NCI-H510A (cell line): ENCODE data around the gene MOB2.
"Not testable (repeated sequence)": the region's sequence is repeated elsewhere in the genome, so short reads cannot be mapped to it uniquely, and the experiment has no call there.

ENCODE experiments used
- DNase-seq: peaks from one replicate; lab custom pipeline; 2025; lab: John Stamatoyannopoulos, UW

The MOB2 gene

DNA sequence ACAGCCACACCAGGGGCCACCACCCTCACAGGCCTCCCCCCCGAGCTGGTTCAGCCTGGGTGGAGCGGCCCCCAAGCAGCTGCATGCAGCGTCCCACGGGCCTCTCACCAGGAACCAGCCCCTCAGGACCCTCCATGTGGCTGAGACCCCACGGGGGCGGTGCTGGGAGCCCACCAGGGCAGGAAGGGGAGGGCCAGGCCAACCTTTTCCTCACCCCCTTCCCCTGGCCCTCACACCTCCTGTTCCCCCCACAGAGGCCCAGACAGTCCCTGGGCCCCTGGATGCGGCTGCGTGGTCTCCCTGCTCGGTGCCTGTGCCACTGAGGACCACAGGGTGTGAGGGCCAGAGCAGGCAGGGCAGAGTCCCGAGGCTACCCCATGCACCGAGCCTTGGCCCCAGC, 46.5 kb downstream of the MOB2 start:
- no peak for DNase-seq

DNA sequence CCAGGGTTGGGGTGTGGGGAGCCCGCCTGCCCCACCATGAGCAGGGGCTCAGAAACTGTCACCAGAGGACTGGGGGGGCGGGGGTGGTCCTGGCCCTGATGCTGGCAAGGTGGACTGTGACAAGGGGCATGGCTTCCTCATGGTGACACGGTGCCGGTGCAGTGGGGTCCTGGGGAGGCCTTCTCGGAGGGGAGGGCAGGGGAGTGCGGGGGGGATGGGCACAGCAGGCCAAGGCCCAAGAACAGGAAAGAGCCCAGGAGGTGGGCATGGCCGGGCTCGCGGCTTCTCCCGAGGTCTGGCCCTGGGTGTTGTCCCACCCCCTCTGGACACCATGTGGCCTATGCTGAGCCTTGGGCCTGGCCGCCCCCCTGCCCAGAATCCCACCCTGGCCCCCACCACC, 47.2 kb downstream of the MOB2 start:
- DNase-seq = no peak

DNA sequence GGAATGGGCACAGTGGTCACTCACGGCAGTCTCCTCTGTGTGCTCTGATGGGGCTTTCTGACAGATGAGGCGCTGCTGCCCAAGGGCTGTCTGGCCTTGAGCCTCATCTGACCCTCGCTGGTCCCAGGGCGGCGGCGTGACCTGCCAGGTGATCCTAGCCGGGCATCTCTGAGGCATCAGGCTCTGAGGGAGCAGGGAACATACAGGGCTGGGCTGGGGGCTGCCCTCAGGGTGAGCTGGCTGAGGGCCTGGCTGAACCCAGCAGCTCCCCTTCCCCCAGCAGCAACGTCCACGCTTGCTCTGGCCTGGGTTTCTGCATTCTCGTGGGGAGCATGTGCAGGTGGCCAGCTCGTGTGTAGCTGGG, 47.6 kb downstream of the MOB2 start:
- no peak for DNase-seq

DNA sequence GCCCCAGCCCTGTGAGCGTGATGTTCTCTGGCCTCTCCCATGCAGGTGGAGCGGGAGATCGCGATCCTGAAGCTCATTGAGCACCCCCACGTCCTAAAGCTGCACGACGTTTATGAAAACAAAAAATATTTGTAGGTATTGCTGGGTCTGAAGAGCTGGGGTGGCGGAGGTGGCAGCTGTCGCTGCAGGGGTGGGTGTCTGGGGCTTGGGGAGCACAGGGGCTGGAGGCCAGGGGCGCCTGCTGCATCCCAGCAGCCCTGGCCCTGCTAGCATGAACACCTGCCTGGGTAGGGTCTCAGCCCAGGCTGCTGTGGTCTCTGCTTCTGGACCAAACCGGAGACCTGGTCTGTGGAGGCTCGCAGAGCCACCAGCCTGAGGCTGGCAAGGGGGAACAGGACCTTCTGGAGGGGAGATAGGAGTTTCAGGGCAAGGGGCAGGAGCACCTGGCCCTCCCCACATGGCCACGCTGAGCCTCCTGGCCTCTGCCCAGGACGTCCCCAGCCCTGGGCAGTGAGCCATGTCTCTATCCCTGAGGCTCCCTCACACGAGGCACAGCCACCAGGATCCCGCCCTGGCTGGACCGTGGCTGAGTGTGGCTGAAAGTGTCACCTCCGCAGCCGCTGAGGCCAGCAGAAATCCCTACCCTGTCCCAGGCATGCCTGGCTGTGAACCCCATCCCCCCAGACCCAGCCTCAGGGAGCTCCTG, 48.2 kb downstream of the MOB2 start:
- DNase-seq = no peak

DNA sequence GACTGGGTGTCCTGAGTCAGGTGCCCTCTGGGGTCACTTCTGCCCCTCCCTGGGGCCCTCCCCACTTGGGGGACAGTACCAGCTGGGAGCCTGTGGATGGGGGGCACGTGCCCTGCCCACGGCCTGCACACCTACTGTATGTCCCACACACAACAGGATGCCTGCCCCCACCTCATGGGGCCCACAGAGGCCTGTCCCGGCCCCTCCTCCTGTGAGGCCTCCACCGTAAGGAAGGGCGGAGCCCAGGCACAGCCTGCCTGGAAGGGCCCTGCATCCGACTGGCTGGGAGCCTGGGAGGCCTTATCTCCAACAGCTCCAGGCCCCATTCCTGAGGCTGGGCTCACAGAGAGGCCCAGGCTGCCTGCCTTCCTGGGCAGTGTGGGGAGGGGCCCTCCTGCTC, 49.1 kb downstream of the MOB2 start:
- DNase-seq = no peak

DNA sequence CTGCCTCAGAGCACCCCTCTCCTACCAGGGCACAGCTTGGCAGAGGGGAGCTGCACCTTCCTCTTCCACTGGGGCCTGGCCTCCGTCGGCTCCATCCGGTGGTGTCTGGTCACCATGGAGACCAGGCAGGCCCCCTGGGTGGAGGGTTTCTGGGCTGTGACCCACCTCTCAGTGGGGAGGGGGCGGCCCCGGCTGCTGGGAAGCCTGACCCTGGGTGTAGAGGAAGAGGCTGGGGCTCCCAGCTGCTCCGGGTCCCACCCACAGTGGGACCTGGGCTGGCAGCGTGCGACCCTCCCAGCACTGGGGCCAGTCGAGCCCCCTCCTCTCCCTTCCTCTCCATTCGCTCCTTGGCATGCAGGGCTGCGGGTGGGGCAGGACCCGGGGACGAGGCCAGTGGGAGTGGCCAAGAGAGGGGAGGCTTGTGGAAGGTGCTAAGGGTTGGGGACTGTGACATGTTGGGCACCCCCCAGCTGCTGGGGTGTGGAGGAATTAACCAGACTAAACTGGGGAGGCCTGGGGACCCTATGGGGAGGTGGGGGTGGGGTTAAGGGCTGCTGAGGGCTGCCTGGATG, 50.0 kb downstream of the MOB2 start:
- DNase-seq = no peak

DNA sequence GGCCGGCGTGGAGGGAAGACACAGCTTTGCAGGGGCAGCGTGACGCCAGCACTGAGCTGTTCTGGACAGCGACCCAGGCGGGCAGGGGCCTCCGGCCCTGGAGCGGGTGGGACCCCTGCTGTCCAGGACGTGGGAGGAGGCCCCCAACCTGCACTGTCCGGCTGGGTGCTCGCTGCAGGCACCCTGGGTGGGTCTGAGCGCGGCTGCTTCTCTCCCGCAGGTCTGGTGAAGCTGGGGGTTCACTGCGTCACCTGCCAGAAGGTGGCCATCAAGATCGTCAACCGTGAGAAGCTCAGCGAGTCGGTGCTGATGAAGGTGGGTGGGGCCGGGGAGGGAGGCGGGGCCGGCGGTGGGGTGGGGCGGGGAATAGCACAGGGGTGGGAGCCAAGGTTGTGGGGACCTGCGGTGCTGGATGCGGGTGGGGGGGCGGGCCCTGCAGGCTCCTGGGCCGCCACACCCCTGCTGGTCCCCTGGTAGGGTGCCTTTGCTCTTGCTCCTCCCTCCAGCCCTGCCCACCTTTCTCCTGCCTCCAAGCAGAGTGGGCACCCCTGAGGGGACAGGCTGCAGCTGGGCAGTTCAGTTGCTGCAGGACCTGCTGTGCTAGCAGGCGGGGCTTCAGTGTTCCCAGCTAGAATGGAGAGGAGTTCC, 50.6 kb downstream of the MOB2 start:
- no peak for DNase-seq

DNA sequence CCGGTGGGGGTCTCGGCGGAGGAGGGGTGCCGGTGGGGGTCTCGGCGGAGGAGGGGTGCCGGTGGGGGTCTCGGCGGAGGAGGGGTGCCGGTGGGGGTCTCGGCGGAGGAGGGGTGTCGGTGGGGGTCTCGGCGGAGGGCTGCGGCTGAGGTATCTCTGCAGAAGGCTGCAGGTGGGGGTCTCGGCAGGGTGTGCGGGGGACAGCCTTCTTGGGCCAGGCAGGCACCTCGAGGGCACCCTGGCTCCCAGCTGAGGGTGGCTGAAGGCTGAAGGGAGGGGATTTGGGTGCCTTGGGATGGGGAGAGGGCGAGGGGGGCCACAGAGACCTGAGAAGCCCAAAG, 51.1 kb downstream of the MOB2 start:
- not testable (repeated sequence) for DNase-seq

DNA sequence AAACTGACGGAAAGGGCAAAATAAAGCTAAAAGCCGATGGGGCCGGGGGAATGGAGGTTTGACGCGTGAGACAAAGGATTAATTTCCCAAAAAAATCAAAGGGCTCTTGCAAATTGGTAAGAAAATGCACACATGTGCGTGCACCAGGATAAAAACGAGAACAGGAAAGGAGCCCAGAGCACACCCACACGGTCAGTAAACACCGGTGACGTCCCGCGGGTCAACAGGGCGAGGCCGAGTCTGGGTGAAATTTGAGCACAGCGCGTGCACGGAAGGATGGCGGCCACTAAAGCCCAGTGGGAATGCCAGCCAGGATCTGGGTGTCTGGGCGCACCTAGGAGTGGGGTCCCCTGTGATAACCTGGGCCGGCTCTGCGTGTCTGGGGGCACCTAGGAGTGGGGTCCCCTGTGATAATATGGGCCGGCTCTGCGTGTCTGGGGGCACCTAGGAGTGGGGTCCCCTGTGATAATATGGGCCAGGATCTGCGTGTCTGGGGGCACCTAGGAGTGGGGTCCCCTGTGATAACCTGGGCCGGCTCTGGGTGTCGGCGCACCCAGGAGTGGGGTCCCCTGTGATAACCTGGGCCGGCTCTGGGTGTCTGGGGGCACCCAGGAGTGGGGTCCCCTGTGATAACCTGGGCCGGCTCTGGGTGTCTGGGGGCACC, 52.5 kb downstream of the MOB2 start:
- DNase-seq = no peak

DNA sequence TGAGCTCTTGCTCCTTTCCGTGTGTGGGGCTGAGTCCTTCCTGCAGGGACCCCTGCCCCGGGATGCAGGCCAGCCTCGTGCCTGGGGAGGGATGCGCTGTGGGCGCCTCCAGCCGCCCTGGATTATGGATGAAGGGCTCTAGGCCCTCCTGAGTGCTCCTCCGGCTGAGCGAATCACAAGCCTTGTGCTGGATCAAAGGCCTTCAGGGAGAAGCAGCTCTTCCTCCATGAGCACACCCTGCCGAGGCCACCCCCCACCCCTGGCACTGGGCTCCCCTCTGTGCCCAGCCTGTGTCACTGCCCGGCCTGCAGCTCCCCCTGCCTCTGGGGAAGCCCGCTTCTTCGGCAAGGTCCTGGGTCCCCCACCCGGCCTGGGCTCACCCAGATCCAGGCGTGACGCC, 53.0 kb downstream of the MOB2 start:
- no peak for DNase-seq

DNA sequence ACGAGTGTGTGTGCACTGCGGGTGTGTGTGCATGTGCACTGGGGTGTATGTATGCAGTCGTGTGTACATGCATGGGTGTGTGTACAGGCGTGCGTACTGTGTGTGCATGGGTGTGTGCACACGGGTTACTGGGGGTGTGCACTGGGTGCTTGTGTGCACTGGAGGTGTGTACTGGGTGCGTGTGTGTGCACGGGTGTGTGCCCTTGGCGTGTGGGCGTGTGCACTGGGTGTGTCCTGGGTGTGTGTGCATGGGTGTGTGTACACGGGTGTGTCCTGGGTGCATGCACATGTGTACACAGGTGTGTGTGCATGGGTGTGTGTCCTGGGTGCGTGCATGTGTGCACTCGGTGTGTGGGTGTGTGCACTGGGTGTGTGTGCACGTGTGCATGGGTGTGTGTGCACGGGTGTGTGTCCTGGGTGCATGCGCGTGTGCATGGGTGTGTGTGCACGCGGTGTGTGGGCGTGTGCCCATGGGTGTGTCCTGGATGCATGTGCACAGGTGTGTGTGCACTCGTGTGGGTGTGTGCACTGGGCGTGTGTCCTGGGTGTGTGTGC, 57.7 kb downstream of the MOB2 start:
- no peak for DNase-seq

DNA sequence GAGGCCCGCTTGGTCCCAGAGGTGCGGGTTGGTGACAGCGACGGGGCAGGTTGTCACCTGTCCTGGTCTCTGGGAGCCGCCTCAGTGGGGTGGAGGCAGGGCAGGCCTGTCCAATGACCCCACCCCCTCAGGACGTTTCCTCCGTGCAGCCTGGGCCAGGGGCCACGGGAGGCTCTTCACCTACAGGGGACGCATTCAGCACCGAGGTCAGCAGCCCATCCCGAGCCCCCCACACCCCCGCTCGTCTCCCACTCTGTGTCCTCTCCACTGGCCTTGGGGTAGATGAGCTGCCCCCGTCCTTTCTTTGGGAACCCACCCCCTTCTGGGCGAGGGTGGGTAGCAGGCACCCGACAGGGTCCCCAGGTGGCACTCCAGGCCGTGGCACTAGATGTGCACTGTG, 61.1 kb downstream of the MOB2 start:
- DNase-seq = no peak

DNA sequence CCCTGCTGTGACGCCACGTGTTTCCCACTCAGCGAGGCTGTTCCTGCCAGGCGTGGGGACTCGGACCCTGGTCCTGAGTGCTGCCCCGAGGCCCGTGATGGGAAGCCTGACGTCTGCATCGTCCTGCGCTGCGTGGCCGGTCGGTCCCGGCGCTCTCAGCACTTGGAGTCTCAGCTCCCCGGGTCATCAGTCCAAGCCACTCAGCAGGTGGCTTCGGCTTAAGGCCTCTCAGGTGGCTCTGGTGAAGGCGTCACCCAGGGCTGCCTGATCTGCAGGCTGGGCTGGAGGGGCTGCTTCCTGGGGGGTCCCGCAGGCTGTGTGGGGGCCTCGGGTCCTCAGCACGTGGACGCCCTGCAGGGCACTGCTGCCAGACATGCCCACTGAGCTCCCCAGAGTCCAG, 61.6 kb downstream of the MOB2 start:
- no peak for DNase-seq

DNA sequence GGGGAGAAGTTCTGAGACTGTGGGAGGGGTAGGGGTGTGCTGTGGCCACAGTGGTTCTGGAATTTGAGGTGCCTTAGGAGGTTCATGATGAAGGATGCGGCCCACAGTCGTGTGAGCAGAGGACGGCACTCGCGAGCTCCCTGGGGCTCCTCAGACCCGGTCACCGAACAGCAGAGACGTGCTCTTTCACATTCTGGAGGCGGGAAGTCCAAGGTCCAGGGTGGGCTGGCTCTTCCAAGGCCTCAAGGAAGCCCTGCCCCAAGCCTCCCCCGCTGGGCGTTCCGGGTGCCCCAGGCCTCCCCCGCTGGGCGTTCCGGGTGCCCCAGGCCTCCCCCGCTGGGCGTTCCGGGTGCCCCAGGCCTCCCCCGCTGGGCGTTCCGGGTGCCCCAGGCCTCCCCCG, 63.2 kb downstream of the MOB2 start:
- DNase-seq = not testable (repeated sequence)

DNA sequence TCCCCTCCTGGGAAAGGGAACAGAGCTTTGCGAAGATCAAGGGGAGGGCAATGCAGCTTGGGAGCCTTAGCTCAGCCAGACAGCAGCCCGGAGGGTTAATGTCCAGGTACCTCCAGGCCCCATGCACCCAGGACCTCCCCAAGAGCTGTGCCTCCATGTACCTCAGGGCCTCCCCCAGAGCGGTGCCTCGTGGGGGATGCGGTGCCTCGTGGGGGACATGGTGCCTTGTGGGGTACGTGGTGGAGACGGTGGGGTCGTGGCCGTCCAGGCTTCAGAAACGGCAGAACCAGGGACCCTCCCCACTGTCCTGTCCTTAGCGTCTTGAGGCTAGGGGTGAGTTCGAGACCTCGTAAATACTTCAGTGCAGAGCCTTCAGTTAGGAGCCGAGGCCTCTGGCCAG, 63.6 kb downstream of the MOB2 start:
- DNase-seq = no peak

DNA sequence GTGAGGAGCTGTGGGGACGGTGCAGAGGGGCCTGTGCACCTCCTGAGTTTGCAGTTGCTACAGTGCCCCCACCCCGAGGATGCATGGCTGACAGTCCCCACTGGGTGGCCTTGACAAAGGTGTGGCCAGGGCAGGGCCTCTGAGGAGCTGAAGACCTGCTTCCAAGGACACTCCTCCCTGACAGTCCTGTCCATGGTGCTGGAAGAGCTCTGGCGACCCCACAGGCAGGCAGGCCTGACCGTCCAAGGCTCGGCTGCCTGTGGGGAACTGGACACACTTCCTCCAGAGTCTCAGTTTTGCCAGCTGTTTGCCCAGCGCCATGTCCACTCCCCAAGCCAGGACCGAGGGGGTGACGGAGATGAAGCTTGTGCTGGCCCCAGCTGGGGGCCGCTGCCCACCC, 64.1 kb downstream of the MOB2 start:
- no peak for DNase-seq

DNA sequence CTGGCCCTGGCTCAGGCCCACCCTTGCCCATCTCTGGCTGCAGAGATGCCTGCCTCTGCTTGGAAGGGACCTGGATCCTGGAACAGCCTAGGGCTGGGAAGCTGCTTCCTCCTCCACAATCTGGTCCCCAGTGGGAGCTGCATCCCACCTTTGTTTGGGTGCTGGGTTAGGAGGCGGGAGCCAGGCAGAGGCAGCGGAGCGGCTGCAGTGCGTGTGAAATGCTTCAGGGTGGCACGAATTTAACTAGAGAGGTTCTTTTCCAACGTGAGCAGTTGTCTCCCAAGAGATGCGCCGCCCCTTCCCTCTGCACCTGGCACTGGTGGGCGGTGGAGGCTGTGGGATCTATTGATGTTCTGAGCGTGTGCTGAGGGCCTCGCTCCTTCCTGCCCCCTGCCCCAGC, 65.3 kb downstream of the MOB2 start:
- no peak for DNase-seq

DNA sequence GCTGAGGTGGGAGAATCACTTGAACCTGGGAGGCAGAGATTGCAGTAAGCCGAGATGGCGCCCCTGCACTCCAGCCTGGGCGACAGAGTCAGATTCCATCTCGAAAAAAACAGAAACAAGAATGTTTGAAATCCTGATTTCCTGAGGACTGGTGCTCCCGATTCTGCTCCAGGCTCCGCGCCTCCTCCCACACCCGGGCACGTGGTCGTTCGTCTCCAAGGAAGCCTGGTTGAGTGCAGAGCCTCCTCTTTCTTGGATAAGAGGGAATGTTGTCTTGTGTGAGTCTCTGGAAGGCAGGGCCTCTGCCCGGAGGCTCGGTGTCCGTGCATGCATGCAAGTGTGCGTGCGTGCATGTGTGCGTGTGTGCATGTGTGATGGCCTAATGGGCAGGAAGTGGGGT, 66.8 kb downstream of the MOB2 start:
- no peak for DNase-seq
